Transverse colon (tissue), 4 donors: Measurements from ENCODE around the gene NEDD4L.
A peak's percentile ranks its signal among the peaks of the same experiment; 100 is the strongest.

Source experiments
- POLR2A ChIP-seq: fragments of 450-650 bp; IDR thresholded peaks from one replicate; pipeline ENCODE4 v1.6.1; 2016; ENCODE audit warnings: antibody characterized with exemption, mild to moderate bottlenecking, moderate library complexity
- POLR2AphosphoS5 ChIP-seq, 3 donors: sonication (generic); formaldehyde crosslinking; IDR thresholded peaks; one replicate each; pipeline ENCODE4 v1.6.1; 2016; ENCODE audit warnings: antibody characterized with exemption in 3 of 3
- TF ChIP-seq, protein P1 (sequence below), 5 experiments: fragments of 200-600 bp in 3 of 5; fragments of 450-650 bp in 2 of 5; sonication (generic) in 3 of 5; IDR thresholded peaks; 1 replicate in 2 of 5; 2 replicates in 3 of 5; pipeline ENCODE4 v1.5.1; 2016 to 2017; ENCODE audit warnings: antibody characterized with exemption in 5 of 5, inconsistent platforms in 3 of 5, mild to moderate bottlenecking in 2 of 5, moderate library complexity in 1 of 5

DNA sequence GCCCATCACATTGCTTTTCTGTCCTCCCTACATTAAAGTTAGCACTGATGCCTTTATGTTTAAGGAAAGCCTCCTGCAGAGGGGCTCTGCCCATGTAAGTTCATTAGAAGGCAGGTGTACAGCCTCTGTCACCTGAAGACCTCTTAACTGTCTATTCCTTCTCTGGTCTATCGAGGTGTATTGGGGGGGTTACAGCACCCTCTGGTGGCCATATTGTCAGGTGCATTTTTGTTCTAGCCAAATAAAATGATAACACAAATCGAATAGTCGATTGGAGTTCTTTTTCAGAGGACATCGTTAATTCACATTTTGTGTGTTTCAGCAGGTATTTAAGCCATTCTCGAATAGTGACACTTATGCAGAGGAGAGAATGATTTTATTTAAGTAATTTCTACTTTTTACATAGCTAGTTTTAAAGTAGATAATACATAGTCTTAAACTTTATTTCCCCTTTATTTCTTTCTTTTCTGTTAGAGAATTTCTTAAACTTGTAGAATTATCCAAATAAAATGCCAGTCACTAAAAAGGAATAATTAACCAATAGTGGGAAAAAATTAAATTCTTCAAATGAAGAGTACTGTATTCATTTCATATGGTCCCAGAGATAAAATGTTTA lies 136.8 kb downstream of the NEDD4L start:
- TF ChIP-seq, protein P1, sequence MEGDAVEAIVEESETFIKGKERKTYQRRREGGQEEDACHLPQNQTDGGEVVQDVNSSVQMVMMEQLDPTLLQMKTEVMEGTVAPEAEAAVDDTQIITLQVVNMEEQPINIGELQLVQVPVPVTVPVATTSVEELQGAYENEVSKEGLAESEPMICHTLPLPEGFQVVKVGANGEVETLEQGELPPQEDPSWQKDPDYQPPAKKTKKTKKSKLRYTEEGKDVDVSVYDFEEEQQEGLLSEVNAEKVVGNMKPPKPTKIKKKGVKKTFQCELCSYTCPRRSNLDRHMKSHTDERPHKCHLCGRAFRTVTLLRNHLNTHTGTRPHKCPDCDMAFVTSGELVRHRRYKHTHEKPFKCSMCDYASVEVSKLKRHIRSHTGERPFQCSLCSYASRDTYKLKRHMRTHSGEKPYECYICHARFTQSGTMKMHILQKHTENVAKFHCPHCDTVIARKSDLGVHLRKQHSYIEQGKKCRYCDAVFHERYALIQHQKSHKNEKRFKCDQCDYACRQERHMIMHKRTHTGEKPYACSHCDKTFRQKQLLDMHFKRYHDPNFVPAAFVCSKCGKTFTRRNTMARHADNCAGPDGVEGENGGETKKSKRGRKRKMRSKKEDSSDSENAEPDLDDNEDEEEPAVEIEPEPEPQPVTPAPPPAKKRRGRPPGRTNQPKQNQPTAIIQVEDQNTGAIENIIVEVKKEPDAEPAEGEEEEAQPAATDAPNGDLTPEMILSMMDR (IDR thresholded peaks at IDR 0.05), result peak; percentile 82 to 93 (median 89)
- TF ChIP-seq POLR2AphosphoS5 (IDR thresholded peaks at IDR 0.05) (no peak), POLR2A (no peak)
